Muscle layer of duodenum (tissue), 2 donors: Measurements from ENCODE around the gene HACE1.

Experiments used
- H3K27ac ChIP-seq: one replicate; pipeline ENCODE4 v1.7.0; 2013; ENCODE audit warnings: mild to moderate bottlenecking, low read length
- H3K27me3 ChIP-seq: one replicate; pipeline ENCODE4 v1.7.0; 2013; ENCODE audit warnings: low read depth, mild to moderate bottlenecking, control low read depth, low read length
- H3K36me3 ChIP-seq, 2 donors: one replicate each; pipeline ENCODE4 v1.7.0; 2013; ENCODE audit warnings: low read length in 2 of 2, control low read depth in 1 of 2, mild to moderate bottlenecking in 1 of 2; ENCODE audit not compliant: insufficient read depth in 2 of 2, control insufficient read depth in 1 of 2
- H3K4me1 ChIP-seq, 2 donors: one replicate each; pipeline ENCODE4 v1.7.0; 2013; ENCODE audit warnings: low read length in 2 of 2, mild to moderate bottlenecking in 2 of 2, control low read depth in 1 of 2, moderate library complexity in 1 of 2; ENCODE audit not compliant: insufficient read depth in 2 of 2, control insufficient read depth in 1 of 2
- H3K4me3 ChIP-seq, 2 donors: one replicate each; pipeline ENCODE4 v1.7.0; 2013; ENCODE audit warnings: low read length in 2 of 2, low read depth in 1 of 2, mild to moderate bottlenecking in 1 of 2
- H3K9me3 ChIP-seq, 2 donors: one replicate each; pipeline ENCODE4 v1.7.0; 2013; ENCODE audit warnings: low read length in 2 of 2, control low read depth in 1 of 2, mild to moderate bottlenecking in 1 of 2; ENCODE audit not compliant: control insufficient read depth in 1 of 2
- donor health status: healthy.

The HACE1 gene

DNA sequence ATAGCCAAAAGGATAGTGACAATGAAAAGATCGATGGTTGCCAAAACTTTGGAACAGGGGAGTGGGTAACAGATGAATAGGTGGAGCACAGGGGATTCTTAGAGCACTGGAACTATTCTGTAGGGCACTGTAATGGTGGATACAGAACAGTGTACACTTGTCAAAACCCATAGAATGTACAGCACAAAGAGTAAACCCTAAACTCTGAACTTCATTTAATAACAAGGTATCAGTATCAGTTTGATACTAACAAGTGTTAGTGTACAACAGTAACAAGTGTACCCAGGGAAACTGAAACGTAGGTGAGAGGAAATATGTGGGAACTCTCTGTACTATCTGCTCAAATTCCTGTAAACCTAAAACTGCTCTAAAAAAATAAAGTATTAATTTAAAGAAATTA, 179.2 kb downstream of the HACE1 start:
- Histone ChIP-seq H3K4me3 (no peak overlapping the region), H3K27ac (no peak overlapping the region), H3K36me3 (no peaks in the 10 kb centered on the region), H3K27me3 (no peaks in the 10 kb centered on the region), H3K4me1 (no peaks in the 10 kb centered on the region), H3K9me3 (peaks cover 0 to 8% of the 10 kb centered on the region in 2 donors)

DNA sequence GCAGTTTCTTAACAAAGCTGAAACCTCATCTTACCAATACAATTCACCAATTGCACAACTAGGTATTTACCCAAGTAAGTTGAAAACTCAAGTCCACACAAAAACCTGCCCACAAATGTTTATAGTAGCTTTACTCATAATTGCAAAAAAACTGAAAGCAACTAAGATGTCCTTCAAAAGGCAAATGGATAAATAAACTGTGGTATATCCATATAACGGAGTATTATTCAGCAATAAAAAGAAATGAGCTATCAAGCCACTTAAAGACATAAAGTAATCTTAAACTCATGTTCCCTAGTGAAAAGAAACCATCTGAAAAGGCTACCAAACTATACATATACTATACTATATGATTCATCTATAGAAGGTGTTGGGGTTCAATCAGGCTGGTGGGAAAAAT, 179.7 kb downstream of the HACE1 start:
- Histone ChIP-seq H3K4me3 (no peak overlapping the region), H3K27ac (no peak overlapping the region), H3K27me3 (no peaks in the 10 kb centered on the region), H3K9me3 (peaks cover 0 to 9% of the 10 kb centered on the region in 2 donors), H3K4me1 (no peaks in the 10 kb centered on the region), H3K36me3 (no peaks in the 10 kb centered on the region)
